M059J (cell line): ENCODE results near the gene ZBTB17. TPM values are rescaled to one million over a fixed set of nuclear protein-coding genes. Genes with fewer than 3 reads are reported as not detected.

Source experiments
- DNase-seq: peaks from one replicate; pipeline ENCODE4 v3.0.0-alpha.2; 2012; ENCODE audit warnings: low read depth
- total RNA-seq: library from RNA; depleted of rRNA; stranded (reverse); fragments of >200 nt; shearing (Covaris generic); gene quantifications from 2 replicates; pipeline ENCODE4 v1.2.3, GENCODE V29; 2014

Gene ZBTB17
- total RNA-seq, 1 experiment from 2014 or later, result 37.6 TPM

DNA sequence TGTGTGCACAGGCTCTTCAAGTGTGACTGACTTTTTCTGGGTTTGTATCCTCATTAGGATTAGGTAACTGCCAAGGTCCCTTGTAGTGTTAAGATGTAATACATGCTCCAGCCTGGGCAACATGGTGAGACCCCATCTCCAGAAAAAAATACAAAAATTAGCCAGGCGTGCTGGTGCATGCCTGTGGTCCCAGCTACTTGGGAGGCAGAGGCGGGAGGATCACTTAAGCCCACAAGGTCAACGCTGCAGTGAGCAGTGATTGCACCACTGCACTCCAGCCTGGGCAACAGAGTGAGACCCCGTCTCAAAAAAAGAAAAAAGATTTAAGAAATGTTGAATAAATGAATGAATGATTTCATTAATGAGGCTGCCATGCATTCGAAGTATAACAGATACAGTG, 15.1 kb downstream of the ZBTB17 start:
- no peak for DNase-seq

GRCh38 chr1:15959827-15960446, 16.0 kb downstream of the ZBTB17 start:
- no peak for DNase-seq

- no peak for DNase-seq
Measured at GRCh38 chr1:15959424-15959823, 16.5 kb downstream of the ZBTB17 start.

GRCh38 chr1:15958793-15959192, 17.1 kb downstream of the ZBTB17 start:
- DNase-seq, result peak; percentile 56

DNA sequence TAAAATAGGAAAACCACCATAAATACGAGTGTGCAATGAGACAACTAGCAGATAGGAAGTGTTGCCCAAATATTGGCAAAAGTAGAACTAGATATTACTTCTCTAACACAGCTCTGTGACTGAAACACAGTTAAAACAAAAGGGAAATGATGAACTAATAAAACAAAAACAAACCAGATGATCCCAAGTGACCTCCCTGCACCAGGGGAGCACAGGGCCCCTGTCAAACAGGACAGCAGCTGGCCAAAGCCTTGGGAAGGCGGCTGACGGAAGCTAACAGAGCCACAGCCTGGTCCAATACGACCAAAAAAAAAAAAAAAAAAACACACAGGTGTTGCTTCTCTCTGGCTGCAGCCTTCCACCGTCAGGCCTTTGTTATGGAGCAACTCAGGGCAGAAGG, 17.8 kb downstream of the ZBTB17 start:
- DNase-seq, result no peak

DNA sequence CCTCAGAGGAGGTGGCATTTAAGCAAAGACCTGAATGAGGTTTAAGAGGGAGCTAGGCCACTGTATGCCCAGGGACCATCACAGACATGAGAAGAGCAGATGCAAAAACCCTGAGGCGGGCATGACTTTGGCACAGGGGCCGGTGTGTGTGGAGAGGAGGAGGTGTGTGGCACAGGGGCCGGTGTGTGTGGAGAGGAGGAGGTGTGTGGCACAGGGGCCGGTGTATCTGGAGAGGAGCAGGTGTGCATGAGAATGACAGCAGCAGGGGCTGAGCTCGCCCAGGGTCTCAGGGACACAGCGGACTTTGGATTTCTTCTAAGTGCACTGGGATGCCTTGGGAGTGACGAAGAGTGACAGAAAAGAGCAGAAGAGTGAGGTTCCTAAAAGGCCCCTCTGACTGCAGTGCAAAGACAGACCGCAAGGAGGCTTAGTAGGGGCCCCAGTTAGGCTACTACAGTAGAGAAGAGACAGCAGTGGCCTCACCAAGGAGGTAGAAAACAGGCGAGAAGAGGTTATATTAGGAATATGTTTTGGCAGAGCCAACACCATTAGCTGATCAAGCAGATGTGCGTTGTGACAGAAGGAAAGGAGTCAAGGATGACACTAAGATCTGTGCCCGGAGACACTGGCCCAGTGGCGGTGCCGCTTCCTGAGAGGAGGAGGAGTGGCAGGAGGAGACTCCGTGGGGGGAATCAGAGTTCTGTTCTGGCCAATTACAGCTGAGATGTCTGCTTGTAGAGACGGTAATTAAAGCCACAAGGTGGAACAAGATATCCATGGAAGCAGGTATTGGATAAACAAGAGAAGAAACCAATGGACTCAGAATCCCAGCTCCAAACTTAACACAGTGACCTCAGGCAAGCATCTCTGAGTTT, 18.4 kb downstream of the ZBTB17 start:
- no peak for DNase-seq

DNA sequence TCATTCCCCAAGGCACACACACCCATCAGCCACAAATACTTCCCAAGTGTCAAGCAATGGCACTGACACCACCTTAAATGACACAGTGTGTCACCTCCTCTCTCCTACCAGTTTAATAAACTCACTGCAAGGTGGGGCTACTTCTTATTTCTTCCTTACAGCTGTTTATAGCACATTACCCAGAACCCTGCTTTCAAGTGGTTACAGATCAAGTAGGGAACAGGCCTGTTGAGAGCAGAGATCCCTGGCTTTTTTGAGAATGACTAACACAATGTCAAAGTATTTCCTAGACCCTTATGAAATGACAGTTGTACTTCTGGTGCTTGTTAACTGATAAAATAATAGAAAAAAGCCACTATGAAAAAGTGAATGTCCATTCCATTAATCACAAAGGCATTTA, 19.8 kb downstream of the ZBTB17 start:
- DNase-seq, result peak; percentile 50

DNA sequence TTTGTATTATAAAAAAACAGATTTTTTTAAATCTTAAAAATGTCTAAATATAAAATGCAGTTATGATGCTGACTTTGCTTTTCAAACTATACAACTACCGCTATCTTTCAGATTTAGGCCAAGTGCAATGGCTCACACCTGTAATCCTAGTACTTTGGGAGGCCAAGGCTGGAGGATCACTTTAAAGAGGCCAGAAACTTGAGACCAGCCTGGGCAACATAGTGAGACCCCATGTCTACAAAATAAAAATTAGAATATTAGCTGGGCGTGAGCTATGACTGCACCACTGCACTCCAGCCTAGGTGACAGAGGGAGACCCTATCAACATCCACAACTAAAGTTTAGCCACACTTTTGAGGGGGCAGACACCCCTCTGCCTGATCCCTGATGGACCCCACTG, 20.3 kb downstream of the ZBTB17 start:
- no peak for DNase-seq

- no peak for DNase-seq
Measured at GRCh38 chr1:15954316-15954715, 21.6 kb downstream of the ZBTB17 start.

DNA sequence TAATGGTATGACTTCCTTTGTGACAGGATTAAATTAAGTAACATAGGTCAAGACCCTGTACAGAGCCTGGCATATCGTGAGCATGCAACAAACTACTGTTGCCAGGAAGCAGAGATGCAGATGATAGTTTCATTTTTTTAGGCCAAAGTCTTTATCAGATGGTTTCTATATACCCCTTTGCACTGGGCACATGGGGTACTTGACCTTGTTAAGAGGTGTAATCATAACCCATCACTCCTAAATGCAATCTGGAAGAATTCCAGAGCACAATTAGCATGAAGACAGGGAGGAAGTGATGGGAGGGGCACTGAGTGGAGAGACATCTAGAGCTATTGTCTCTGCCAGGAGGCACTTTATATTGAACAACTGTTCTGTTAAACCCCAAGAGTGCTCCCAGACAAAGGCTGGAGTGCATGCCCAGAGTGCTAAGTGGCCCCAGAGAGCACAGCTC, 22.1 kb downstream of the ZBTB17 start:
- DNase-seq, result peak; percentile 63

DNA sequence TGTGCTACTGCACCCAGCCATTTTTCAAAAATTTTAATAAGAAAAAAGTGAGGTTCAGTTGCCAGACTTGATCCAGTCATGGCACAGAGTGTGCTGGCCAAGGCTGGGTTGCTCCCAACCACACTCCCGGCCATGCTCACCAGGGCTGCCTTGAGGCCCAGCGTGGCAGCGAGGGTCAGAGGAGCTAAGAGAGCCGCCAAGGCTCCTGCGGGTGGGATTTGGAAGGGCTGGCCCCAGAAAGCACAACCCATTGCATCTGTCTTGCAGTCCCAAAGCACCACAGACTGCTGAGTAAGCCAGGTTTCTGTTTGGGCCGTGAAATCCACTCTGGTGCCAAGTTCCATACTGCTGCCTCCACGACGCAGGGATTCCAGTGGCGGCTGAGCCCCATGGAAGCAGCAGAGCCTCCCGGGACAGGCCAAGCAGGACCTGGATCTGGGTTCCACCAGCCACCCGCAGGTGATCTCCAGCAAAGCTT, 22.6 kb downstream of the ZBTB17 start:
- DNase-seq, result peak; percentile 60

DNA sequence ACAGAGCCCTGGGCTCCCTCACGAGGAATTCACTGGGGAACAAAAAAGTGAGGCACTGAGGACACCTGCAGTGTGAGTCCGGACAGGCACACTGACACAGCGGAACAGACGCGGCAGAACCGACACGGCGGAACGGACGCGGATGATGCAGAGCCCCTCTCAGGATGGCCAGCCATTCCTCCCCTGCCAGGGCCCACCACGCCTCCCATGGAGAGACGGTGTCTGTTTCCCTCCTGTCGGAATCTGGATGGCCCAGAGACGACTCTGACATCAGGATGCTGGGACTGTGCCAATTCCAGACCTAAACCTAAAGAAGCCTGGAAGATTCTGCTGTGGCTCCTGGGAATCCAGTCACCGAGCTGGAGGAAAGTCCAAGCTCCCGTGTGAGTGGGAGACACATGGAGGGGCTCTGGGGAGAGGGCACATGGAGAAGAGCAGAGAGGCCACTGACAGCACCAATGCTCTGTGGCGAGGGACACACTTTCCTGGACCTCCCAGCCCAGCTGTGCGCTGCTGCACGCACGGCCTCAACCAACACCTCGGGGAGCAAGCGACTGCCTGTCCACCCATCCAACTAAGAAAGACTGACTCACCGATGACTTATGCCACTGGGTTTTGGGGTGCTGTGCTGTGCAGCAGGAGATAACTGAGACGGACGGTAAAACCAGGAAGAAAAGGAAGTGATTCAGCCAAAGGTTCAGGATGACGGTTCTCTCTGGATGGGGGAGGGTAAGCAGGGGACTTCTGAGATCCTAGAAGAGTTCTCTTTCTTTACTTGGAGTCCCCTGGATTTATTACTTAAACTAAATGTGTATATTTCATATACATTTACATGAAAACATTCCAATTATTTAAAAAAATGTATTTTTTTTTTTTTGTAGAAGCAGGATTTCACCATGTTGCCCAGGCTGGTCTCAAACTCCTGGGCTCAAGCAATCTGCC, 23.3 kb downstream of the ZBTB17 start:
- peak; percentile 99 for DNase-seq

GRCh38 chr1:15951341-15952153, 24.4 kb downstream of the ZBTB17 start:
- DNase-seq, result no peak

DNA sequence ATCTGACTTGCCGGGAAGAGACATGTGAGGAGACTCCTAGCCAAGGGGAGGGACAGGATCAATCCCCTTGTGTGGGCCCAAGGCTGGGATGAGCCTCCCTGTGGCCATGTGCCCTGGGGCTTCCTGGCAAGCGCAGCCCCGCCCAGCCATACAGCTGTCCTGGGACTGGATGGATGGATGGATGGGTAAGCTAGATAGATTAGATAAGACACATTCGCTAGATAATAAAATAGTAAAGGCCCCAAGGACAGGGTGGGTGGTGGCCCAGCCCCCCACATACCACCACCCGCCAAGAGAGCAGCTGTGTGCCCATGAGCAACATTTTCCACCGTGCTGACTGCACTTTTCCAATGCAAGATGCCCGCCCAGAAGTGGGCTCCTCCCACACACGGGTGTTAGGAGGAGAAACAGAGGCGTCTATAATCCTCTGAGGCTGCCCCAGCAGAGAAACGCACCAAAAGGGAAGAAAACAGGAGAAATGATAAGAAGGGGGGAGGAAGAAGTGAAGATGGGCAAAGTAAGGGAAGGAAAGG, 25.1 kb downstream of the ZBTB17 start:
- peak; percentile 75 for DNase-seq

GRCh38 chr1:15950302-15950701, 25.6 kb downstream of the ZBTB17 start:
- no peak for DNase-seq

GRCh38 chr1:15949453-15950245, 26.3 kb downstream of the ZBTB17 start:
- DNase-seq, result peak; percentile 99

GRCh38 chr1:15948595-15949452, 27.1 kb downstream of the ZBTB17 start:
- DNase-seq, result peak; percentile 97

DNA sequence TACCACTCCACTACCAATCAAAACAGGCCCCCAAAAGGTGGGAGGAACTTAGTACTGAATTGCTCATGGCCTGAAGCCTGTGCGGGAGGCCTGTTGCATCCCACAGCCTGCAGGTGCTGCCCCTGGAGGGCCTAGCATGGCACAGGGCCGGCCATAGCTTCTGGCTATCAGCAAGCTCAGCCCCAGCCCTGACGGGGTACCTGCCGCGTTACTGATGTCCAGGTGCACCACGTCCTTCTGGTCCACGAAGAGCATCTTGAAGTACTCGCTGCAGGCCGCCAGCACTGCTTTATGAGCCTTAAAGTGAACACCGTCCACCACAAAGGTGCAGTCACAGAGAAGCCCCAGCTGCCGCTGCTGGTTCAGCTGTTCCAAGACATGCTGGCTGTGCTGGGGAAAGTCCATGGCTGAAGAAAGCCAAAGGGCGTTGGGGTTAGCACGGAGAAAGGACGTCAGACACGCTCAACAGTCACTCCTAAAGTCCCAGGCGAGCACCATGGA, 27.8 kb downstream of the ZBTB17 start:
- no peak for DNase-seq
